Measurements from ENCODE around the gene CCL13.
A peak's percentile ranks its signal among the peaks of the same experiment; 100 is the strongest.
"Not testable (repeated sequence)": the region's sequence is repeated elsewhere in the genome, so short reads cannot be mapped to it uniquely, and the experiment has no call there.

CCL13 gene

DNA sequence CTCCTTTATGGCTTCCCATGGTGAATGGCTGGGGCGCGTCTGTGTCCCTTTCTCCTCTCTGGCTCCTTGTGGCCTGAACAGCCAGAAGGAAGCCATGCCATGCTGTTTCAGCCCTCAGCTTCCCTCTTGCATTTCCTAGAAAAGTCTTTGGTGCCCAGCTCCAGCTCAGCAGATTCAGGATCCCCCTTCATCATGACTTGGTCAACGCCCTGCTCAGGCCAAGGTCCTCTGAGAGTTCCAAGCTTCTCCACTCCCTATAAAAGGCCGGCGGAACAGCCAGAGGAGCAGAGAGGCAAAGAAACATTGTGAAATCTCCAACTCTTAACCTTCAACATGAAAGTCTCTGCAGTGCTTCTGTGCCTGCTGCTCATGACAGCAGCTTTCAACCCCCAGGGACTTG, at the start of gene CCL13:
CCL13 (plus strand) TSS at position 287 of the 400 bp plus-strand sequence; CDS start at position 334, 47 bp downstream.
- DNase-seq: no peak

DNA sequence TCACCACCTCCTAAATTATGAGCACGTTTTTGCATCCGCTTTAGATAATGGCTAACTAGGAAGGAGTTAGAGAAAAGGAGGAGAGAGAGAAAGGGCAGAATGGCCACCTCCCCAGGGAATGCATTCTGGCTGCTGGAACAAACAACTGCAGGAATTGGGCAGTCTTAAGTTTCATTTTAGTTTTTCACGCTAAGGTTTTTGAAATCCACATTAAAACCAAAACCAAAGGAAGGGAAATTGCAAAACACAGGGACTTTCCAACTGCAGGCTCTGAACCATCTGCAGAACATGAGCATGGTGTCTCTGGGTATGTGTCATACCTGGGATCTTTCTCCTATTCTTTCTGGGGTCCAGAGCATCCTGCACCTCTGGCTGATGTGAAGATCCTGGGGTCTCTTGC, 49.2 kb upstream of the CCL13 start:
- DNase-seq: no peak

DNA sequence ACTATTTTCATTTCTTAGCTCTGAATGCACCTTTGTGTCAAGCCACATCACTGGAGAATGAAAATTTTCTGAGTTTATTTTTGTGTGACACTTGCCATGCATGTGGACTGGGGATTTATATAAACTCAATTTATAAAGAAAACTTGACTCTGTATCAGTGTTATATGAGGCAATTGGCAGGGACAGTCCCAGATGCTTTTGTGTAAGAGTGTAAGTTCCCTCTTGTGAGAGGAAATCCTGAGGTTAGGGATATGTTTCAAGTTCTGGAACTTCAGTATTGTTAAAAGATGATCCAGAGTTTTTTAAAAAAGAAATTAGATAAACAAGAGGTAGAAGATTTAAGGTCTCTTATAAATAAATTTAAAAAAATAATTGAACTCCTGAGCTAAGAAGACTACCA, 47.9 kb upstream of the CCL13 start:
- no peak for DNase-seq

DNA sequence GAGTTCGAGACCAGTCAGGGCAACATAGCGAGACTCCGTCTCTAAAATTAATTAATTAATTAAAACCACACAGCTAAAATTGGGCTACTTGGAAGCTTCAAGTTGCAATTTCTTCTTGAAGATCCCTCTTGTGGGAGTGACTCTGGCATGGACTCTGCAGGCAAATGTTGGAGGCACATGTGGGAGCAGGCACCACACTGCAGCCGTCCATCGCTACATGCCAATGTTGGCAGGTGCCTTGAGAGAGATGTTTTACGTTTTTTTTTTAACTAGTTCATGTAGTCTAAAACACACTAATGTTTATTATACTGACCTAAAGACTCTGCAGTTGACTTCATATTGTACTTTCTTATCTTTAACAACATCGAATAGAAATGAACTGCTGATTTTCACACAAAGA, 45.0 kb upstream of the CCL13 start:
- DNase-seq: no peak

DNA sequence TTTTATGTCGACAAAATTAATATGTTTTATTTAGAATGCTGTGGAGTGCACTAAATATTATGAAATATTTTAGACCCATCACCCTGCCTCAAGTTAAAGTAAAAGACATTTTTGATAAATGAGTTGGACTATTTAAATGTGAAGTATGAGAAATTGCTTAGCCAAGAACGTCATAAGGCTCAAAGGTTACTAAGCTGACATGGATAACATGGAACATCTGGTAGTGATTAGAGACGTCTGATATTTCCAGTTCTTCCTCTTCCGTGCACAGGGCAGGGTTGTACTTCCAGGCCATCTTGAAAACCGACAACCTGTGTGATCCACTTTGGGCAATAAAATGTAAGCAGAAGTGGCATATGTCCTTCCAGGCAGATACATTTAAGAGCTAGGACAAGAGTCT, 44.2 kb upstream of the CCL13 start:
- DNase-seq: no peak

DNA sequence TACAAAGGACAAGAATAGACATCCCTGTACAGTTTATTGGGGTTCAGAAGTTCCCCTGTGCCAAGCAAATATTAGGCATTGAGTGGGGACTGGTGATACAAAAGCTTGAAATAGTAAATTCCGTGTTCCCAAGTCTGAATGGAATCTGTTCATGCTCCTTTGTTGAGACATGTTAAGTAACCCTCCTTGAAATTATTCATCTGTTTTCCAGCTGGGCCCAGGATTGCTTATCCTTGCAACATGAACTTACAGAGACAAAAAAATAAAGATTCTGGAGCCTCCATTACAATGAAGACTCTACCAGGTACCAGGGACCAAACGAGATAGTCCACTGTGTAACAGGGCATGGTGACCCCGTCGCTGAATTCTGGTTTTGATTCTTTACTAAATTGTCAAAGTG, 43.1 kb upstream of the CCL13 start:
- DNase-seq: no peak

DNA sequence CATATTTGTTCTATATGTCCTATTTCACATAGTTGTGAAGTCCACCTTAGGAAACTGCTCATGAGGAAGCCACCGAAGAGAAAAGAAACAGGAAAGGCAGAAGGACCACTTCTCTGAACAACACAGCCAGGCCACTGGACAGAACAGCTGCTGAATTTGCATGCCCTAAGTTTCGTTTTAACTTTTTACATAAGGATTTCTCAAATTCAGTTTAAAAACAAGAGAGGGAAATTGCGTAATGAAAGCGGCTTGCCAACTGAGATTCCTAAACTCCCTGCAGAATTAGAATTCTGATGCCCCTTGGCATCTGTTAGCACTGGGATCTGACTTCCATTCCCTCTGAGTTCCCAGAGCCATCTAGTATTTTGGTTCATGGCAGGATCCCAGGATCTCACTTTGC, 42.0 kb upstream of the CCL13 start:
- no peak for DNase-seq

DNA sequence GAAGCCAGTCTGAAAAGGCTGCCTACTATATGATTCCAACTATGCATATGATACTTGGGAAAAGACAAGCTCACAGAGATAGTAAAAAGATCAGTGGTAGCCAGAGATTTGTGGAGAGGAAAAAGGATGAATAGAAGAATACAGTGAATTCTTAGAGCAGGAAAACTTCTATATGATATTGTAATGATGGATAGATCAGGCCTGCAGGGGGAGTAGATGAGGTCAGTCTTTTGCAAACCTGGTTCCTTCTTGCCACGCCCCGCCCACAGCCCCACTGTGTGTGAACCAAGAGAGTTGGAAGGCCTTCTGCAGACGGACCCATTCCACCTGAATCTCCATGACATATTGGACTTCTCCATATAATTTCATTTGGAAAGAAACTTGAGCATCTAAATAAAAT, 37.8 kb upstream of the CCL13 start:
- no peak for DNase-seq

DNA sequence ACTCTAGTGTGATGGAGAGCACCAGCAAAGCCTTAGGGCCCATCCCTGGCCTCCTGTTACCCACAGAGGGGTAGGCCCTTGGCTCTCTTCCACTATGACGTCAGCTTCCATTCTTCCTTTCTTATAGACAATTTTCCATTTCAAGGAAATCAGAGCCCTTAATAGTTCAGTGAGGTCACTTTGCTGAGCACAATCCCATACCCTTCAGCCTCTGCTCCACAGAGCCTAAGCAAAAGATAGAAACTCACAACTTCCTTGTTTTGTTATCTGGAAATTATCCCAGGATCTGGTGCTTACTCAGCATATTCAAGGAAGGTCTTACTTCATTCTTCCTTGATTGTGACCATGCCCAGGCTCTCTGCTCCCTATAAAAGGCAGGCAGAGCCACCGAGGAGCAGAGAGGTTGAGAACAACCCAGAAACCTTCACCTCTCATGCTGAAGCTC, 37.2 kb upstream of the CCL13 start, which contains the start of gene CCL8:
CCL8 (plus strand) TSS at position 397 of the 445 bp plus-strand sequence. CDS start 67 bp downstream, outside the sequence.
- DNase-seq: no peak

DNA sequence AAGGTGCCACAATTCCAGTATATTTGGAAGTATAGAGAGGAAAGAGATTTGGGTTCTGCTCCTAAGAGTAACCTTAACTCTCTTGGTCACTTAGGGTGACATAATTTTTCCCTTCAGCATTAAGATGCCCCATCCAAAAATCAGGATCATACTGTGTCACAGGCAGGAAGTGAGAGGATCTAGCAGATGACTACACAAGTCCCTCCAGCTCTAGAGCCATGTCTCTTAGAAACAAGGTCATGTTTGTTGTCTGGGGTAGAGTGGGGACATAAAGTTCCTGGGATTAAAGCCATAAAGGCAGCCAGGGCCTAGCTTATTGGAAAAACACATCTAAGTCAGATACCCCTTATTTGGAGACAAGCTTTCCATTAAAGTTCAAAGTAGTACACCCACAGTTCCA, 34.3 kb upstream of the CCL13 start:
- no peak for DNase-seq

DNA sequence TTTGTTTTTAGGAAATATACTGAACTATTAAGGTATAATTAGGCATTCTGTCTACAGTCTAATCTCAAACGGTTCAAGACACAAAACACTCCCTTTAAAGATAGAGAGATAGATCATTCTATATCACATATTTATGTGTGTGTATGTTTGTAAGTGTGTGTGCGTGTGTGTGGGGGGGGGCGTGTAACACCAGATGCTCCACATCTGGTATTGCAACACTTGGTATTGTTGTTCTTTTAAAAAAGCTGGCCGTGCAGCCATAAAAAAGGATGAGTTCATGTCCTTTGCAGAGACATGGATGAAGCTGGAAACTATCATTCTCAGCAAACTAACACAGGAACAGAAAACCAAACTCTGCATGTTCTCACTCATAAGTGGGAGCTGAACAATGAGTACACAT, 28.7 kb upstream of the CCL13 start:
- DNase-seq: not testable (repeated sequence)

DNA sequence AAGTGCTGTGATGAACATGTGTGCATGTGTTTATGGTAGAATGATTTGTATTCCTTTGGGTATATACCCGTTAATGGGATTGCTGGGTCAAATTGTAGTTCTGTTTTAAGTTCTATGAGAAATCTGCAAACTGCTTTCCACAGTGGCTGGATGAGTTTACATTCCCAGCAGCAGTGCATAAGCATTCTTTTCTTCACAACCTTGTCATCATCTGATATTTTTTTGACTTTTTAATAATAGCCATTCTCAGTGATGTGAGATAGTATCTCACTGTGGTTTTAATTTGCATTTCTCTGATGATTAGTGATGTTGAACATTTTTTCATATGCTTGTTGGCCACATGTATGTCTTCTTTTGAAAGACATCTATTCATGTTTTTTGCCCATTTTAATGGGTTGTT, 18.6 kb upstream of the CCL13 start:
- DNase-seq: no peak

DNA sequence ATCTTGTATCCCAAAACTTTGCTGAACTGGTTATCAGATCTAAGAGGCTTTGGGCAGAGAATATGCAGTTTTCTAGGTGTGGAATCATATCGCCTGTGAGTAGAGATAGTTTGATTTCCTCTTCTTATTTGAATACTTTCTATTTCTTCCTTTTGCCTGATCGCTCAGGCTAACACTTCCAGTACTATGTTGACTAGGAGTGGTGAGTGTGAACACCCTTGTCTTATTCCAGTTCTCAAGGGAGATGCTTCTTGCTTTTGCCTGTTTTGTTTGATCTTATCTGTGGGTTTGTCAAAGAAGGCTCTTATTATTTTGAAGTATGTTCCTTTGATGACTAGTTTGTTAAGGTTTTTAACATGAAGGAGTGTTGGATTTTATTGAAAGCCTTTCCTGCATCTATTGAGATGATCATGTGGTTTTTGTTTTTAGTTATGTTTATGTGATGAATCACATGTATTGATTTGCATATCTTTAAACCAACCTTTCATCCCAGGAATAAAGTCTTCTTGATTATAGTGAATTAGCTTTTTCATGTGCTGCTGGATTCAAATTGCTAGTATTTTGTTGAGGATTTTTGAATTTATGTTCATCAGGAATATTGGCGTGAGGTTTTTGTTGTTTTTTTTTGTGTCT, 17.0 kb upstream of the CCL13 start:
- DNase-seq: no peak

DNA sequence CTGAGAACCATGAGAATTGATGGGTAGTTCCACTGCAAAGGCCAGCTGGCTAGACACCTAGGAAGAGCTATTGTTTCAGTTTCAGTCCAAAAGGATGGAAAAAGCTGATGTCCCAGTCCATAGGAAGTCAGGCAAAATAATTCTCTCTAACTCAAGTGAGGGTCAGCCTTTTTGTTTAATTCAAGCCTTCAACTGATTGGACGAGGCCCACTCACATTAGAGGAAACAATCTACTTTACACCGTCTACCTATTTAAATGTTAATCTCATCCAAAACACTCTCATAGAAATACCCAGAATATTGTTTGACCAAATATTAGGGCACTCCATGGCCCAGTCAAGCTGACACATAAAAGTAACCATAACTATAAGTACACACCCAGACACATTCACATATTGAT, 14.4 kb upstream of the CCL13 start:
- no peak for DNase-seq

DNA sequence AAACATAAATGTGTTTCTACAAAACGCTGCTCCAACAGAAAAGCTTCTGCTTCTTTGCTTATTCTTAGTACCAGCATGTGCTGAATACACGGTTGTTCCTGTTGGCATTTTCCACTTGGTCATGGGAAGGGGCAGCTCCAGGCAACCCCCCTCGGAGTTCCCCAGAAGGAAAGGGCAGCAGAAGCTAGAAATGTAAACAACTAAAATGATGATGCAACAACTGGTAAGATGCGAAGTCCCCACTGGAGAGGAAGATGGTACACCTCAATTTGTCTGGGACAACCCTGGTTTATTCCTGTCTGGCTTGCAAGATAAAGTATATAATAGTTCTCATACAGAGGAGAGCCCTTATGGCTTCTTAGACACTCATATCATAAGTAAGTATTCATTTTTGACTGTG, 9.2 kb upstream of the CCL13 start:
- no peak for DNase-seq

DNA sequence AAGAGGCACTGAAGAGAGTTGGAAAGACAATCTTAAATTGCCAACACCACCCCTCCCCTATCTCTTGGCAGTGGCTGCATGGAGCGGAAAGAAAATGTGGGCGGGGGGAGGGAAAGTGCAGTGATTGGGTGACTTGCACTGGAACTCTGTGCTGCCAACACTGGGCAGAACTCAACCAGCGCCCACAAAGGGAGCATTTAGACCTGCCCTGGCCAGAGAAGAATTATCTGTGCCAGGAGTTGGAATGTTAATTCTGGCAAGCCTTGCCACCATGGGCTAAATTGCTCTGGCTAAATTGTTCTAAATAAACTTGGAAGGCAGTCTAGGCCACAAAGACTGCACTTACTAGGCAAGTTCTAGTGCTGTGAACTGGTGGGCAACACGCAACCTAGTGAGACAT, 6.5 kb upstream of the CCL13 start:
- no peak for DNase-seq

DNA sequence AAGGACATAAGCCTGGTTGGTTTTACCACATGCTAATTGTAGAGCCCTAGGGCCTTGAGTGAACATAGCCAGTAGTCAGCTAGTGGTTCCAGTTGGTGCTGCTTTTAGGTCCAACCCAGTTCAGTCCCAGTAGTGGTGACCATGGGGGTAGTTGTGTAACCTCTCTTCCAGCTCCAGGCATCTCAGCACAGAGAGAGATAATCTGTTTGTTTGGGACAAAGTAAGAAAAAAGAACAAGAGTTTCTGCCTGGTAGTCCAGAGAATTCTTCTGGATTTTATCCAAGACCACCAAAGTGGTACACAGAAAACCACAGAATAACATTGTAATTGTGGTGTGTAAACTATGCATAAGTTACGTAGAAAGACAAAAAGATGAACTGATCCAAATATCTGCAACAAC, 5.2 kb upstream of the CCL13 start:
- DNase-seq: no peak

DNA sequence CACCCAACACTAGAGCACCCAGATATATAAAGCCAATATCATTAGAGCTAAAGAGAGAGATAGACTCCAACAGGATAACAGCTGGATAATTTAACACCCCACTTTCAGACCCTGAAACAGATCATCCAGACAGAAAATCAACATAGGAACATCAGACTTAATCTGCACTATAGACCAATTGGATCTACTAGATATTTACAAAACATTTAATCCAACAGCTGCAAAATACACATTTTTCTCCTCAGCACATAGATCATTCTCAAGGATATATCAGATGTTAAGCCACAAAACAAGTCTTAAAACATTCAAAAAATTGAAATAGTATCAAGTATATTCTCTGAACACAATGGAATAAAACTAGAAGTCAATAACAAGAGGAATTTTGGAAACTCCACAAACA, 4.1 kb upstream of the CCL13 start:
- no peak for DNase-seq

DNA sequence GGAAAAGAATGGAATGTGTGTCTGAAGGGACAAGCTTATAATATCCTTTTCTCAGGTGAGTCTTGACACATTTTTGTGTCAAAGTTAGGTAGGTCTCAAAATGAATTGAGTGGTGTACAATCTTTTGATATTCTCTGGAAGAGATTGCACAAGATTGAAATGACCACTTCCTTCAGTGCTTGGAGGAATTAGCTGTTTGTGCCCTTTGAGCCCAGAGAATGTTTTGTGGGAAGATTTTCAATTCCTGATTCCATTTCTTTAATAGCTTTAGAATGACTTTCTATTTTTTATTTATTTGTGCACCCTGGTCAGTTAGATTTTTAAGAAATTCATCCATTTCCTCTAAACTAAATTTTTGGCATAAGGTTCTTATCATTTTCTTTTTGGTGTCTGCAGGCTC, 1.6 kb upstream of the CCL13 start:
- DNase-seq: no peak

DNA sequence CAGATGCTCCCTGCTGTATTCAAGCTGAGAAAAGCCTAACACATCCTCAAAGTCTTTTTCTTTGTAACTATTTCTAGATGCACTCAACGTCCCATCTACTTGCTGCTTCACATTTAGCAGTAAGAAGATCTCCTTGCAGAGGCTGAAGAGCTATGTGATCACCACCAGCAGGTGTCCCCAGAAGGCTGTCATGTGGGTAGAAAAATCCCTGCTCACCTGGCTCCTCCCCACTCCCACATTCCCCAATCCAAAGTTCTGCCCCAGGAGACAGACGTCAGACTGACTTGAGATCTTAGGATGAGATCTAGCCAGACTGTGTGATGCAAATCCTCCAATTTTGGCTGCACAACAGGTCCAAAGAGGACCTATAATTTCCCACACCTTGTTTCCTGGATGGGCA, 1.1 kb downstream of the CCL13 start:
- no peak for DNase-seq

DNA sequence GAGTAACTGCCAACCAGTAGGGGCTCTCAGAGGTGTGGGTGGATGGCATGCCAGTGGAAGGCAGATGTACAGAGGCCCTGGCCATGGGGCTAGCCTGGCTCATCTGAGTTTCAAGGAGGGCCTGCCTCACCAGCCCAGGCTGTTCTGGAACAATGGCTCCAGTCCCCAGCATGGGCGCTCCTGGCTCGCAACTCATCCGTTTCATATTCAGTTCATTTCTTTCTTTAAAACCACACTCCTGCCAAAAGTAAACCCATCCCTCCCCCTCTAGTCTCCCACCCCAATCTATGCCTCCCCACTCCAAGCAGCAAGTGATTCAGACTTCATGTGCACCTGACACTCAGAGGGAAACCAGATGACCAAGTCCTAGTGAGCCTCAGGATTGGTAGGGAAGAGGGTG, 2.4 kb downstream of the CCL13 start:
- DNase-seq: no peak

DNA sequence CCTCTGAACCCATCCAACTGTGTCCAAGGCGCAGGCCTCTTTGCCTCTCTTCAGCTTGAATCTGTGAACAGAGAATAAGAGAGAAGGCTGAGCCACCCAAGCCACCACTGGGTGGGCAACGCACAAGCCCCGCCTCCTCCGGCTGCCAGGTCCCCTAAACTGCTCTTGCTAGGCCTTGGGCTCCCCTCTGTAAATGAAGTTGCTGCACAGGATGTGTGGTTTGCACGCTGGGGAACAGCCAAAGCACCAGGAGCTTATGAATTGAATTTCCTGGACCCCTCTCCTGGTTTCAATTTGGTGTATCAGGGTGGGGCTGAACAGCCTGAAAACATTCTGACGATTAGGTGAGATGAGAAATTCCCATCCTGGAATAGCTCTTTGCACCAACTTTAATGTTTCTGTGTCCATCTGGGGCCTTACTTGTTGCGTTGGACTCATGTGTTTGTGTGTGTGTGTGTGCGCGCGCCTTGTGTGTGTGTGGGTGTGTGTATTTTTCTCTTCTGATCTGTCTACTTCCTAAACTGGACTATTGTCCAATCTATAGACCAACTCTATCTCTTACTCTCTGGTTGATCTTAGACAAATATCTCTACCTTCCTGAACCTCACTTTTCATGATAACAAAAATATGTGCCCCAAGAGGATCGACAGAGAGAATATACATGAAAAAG, 4.5 kb downstream of the CCL13 start:
- DNase-seq: no peak

DNA sequence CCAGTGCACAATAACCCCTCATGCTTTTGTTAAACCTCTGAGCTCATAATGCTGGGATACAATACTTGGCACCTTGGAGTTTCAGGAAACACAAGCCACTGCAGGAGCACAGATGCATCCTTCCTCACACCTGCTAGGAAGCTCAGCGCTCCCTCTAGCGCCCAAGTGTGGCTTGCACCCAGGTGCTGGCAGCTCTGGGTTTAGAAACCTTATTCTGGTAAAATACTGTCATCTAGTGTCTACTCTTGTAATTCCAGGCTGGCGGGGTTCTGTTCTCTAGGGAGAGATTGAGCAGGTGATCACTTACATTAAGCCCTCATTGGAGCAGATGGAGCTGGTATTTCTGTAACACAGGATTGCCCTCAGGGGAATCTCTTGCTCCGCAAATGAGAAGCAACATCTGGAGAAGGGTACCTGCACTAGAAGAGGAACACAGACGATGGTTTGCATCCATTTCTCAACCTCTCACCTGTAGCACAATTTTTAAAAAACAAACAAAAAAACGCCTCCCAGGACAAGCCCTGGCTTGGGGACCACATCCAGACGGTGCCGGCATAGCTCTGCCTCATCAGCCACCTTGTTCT, 5.3 kb downstream of the CCL13 start:
- DNase-seq: peak; percentile 14

DNA sequence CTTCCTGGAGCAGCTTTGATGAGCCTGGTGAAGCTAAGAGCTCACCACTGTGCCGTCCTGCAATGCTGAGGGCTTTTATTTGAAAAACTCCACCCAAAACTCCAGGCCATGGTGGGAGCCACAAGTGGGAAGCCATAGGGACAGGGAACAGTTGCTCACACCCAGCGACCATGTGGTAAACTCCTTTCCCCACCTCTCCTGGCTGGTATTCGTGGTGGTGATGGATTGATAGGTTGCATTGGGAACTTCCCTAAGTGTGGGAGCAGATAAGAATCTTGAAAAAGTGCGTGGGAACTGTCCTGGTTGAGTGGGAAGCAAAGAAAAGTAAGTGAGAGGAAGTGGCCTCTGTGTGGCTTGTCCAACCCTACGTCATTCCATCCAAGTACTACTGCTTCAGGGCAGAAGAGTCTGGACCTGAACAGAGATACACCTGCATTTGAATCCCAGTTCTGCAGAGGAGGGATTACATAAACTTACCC, 6.9 kb downstream of the CCL13 start, which contains the start of gene CCL1:
CCL1 (minus strand) TSS at position 51 of the 479 bp plus-strand sequence. CDS start 72 bp downstream, outside the sequence.
- DNase-seq: no peak
